HL-60/S4 (cell line): ENCODE results near the gene DAGLB.

Experiments used
- in situ Hi-C: fragments of 300-500 bp; cut with MboI; formaldehyde crosslinking; loops from 2 replicates; pipeline ENCODE4 v1.14.3; 2022; ENCODE audit warnings: low sequenced_read_pairs

DAGLB gene

DNA sequence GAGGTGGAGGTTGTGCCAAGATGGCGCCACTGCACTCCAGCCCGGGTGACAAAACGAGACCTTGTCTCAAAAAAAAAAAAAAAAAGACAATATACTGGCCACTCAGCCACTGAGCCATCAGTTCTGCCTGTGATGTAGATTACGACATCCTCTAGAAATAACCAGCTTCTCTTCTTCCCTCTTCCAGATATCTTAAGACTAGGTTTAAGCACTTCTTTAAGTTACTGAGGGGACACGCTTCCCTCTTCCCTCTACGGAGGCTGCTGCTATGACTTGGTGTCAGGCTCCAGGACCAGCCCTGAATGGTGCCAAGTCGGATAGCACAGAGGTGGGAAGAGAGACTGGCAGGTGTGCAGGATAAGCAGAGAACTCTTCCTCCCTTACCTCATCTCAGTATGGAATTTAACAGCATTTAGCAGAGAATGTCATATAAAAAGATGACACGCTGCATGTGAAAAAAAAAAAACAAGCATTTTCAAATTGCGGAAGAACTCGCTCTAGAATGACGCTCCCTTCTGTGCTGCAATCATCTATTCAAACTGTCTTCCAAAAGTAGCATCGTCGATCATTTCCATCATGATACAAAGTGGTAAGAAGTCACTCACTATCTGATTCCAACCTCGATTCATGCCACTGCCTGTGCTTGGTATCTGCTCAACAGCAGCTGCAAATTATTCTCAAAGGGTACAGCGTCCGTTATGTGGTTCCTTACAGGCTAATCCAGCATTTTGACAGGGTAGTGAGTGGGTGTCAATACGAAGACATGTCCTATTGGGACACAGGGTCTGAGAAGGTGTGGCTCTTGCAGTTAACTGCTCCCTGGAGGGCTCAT, 13.8 kb downstream of the DAGLB start:
- in situ Hi-C loops, result no loop called here

DNA sequence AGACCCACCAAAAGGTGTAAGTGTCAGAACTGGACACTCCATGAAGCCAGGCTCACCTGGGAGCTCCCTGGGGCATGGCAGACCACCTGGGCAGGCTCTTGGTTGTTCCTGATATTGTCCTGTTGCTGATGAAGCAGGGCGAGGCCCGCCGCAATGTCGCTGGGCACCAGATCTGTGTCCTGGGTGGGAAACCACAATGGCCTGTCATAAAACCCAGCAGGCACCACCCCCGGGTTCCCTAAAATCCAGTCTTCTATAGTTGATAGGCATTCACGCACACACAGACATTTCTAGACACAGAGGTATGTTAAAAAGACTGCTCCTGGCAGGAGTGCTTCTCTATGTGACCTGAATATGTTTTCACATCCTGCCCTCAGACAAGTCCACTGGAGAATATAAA, 15.0 kb downstream of the DAGLB start:
- in situ Hi-C loops, result no loop called here

GRCh38 chr7:6430974-6431373, 16.8 kb downstream of the DAGLB start:
- in situ Hi-C loops, result no loop called here

DNA sequence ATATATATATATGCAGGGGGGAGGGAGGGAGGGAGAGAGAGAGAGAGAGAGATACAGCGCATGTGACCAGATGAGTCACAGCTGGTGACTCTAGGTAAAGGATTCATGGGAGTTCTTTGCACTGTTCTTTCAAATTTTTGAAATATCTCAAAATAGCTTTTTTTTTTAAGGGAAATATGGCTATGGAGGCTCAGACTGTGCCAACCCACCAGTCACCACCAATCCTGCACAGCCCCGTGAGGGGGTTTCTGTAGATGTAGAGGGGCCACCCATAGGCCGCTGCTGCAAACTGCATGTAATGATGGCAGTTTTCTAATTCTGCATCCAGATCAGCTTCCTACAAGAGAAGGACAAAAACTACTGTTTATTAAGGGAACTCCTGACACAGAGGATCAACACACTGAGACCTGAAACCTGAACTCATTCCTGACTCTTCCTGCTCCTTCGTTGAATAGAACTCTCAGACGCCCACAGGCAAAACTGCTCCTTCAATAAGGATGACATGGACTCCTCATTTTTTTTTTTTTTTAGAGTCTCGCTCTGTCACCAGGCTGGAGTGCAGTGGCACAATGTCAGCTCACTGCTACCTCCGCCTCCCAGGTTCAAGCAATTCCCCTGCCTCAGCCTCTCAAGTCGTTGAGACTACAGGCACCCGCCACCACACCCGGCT, 17.3 kb downstream of the DAGLB start:
- in situ Hi-C loops, result no loop called here

DNA sequence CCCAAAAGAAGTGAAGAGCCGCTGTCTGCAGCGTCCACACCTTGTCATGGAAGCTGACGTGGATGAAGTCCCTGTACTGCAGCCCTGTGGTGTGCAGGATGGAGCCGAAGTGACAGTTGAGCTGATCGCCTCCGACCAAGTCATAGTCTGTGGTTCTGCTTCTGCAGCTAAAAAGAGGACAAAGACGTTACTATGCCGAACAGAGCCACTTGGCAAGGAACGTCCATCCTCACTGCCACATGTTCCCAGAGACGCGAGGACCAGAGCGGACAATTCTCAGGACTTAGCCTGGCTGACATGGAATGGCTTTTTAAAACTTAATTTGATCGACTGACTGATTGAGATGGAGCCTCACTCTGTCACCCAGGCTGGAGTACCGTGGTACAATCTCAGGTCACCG, 21.8 kb downstream of the DAGLB start:
- in situ Hi-C loops, result no loop called here

- in situ Hi-C loops, result no loop called here
Observed at GRCh38 chr7:6423942-6424701, 23.6 kb downstream of the DAGLB start.

DNA sequence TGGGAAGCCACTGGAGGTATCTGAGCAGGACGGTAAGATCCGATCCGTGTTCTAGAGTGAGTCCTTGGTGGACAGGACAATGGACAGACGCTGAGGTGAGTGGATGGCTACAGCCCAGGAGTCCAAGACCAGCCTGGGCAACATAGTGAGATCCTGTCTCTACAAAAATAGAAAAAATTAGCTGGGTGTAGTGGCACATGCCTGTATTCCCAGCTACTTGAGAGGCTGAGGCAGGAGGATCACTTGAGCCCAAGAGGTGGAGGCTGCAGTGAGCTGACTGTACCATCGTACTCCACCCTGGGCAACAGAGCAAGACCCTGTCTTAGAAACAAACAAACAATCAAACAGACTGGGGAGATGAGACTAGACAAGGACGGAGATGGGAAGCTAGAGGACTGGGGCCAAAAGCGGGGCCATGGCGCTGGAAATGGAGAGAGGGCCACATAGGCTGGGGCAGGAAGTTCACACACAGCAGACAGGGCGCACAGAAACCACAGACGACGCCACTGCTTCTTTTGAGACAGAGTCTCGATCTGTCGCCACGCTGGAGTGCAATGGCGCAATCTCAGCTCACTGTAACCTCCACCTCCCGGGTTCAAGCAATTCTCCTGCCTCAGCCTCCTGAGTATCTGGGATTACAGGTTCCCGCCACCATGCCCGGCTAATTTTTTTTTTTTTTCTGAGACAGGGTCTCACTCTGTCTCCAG, 24.7 kb downstream of the DAGLB start:
- in situ Hi-C loops, result no loop called here

GRCh38 chr7:6422095-6422494, 25.7 kb downstream of the DAGLB start:
- in situ Hi-C loops, result no loop called here

- in situ Hi-C loops, result no loop called here
Observed at GRCh38 chr7:6420680-6421079, 27.1 kb downstream of the DAGLB start.

- in situ Hi-C loops, result no loop called here
Observed at GRCh38 chr7:6419310-6419773, 28.4 kb downstream of the DAGLB start.

DNA sequence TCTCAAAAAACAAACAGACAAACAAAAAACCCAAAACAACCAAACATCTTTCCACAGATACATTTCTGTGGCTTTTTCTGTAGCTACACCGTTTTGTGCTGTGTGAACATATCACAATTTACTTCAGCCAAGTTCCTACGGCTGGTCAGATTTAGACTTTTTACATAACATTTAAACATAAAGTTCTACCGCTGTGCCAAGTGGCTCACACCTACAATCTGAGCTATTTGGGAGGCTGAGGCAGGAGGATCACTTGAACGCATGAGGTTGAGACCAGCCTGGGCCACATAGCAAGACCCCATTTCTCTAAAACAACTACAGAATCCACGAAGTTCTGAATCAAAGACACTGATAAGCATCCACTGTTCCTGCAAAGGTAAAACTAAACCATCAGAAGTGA, 30.3 kb downstream of the DAGLB start:
- in situ Hi-C loops, result no loop called here

DNA sequence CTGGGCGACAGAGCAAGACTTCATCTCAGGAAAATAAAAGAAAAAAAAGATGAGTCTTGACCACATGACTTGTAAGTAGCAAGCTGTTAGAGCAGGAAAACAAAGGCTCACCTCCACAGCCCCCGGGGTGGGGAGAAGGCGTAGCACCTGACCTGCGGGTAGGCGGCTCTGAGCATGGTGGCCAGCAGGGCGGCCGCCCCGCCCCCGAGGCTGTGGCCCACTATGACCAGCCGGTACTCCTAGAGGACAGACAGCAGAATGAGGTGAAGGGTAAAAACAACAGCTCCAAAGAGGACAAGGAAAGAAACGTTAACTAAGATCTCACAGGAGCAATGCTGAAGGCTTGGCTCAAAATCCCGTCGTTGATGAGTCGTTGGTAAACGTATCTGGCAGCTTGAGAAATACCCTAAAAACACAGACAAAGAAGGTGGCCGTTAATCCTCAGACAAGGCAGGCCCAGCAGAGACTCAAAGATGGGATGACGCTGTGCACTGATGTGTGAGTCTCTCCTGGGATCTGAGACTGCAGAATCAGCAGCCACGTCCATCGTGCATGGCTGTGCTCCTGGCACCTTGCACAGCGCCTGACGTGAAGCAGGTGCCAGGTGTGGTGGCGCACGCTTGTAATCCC, 31.1 kb downstream of the DAGLB start:
- in situ Hi-C loops, result no loop called here

GRCh38 chr7:6413637-6414036, 34.1 kb downstream of the DAGLB start:
- in situ Hi-C loops, result no loop called here

- in situ Hi-C loops, result no loop called here
Observed at GRCh38 chr7:6409944-6410693, 37.6 kb downstream of the DAGLB start.

- in situ Hi-C loops, result no loop called here
Observed at GRCh38 chr7:6409091-6409490, 38.7 kb downstream of the DAGLB start.

DNA sequence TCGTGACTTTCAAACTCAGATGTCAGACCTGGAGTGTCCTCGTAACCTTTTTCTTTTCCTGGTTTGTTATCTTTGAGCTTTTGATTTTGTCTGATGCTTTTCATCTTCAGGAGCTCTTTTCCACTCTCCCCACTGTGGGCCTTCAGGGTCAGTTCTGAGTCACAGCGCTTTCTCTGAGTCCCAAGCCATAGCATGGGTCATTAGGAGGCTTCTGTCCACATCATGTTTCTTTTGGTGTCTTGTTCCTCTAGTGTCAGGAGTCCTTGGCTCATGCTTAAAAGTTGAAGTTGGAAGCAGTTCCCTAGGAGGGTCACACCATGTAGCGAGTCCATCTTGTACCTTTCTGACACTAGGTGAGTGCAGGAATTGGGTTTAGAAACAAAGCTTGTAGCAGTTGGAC, 40.3 kb downstream of the DAGLB start:
- in situ Hi-C loops, result no loop called here

DNA sequence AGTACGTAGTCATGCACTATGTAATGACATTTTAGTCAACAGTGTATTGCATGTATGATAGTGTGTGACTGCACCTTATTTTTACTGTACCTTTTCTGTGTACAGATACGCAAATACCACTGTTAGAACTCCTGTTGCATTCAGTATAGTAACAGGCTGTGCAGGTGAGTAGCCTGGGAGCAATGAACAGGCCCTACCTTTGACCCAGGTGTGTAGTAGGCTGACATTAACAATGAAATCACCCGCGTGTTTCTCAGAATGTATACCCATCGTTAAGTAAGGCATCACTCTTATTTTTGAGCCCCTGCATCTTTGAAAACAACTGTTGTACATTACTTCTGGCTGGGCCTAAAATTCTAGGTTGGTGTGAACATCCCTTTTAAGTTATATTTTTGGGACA, 41.6 kb downstream of the DAGLB start:
- in situ Hi-C loops, result no loop called here

DNA sequence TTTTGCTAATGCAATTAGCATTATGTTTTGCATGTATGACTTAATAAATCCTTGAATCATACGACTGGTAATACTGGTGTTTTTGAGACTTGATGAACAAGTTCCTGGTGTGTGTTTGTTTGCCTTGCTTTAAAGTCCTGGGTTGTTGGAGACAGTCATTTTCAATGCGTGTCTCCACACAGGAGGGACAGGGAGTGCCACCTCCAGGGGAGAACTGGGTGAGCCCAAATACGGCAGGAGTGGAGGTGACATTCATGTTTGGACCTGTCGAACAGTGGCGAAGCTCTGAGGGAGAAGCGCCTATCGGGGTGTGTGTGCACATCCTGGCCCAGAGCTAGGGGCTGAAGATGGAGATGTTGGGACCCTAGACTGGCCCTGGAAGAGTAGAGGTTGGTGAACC, 43.8 kb downstream of the DAGLB start:
- in situ Hi-C loops, result no loop called here

GRCh38 chr7:6402741-6403140, 45.0 kb downstream of the DAGLB start:
- in situ Hi-C loops, result no loop called here

DNA sequence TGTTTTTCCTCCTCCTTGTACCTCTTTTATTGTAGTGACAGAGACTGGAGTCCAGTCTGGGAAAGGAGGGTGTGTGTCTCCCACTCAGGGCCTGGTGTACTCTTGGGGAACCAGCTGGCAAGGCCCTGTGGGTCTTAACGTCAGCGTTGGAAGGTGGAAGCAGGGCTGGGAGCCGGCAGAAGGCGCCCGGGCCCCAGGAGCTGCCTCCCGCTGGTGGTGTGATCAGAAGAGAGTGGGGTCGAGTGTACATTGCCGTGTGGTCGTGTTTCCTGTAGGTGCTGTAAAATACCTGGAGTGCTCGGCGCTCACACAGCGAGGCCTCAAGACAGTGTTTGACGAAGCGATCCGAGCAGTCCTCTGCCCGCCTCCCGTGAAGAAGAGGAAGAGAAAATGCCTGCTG, 45.7 kb downstream of the DAGLB start:
- in situ Hi-C loops, result no loop called here
